Suppressor macrophage treated with lipopolysaccharide for 1 hour (primary cell): ENCODE results near the gene RND1.

ENCODE experiments used
- DNase-seq, 3 donors: peaks; one replicate each; pipeline ENCODE4 v3.0.0-alpha.2; 2020 to 2022

The RND1 gene

GRCh38 chr12:48826209-48826855, 39.3 kb downstream of the RND1 start:
- no peak for DNase-seq

DNA sequence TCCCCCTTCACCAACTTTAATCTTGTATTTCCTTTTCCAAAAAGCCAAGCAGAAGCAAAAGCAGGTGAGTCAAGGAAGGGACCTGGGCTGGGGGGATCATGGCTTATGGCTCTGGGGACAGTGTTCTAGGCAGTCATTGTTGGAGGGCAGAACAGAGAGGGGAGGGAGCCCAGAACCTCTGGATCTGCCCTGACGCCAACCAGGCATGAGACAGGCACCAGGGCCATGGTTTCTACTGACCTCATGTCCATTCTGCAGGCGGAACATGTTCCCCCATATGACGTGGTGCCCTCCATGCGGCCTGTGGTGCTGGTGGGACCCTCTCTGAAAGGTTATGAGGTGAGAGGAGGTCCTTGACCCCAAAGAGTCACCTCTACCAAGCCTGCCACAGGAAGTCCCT, 40.8 kb downstream of the RND1 start:
- DNase-seq = no peak

- no peak for DNase-seq
Measured at GRCh38 chr12:48824112-48824511, 41.6 kb downstream of the RND1 start.

DNA sequence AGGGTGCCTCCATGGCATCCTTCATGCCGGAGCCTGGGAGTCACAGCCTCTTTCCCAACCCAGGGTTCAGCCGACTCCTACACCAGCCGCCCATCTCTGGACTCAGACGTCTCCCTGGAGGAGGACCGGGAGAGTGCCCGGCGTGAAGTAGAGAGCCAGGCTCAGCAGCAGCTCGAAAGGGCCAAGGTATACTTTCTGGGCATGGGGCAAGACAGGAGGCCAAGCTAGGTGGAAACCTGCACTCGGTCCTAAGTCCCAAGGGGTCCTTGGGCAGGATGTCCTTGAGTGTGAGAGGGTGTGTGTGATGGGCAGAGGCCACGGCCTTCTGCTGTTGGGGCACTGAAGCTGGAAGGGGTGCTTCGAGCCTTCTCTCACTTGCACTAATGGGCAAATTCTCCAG, 42.4 kb downstream of the RND1 start:
- DNase-seq = no peak

DNA sequence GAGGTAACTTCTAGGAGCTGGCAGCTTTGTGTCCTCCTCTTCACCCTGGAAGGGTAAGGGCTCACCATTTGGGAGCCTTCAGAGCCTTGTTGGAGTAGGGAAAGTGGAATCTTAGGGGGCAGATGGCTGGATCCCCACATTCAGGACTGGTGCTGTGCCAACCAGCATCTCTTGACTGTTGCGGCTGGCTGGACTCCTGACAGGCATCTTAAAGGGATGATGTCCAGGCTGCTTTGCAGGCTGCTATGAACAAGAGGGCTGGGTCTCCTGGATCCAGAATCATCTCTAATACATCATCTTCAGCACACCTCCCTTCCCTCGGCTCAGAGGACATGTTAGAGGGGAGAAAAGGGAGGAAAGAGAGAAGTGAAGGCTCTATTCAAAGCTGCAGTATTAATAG, 43.0 kb downstream of the RND1 start:
- no peak for DNase-seq

- no peak for DNase-seq
Measured at GRCh38 chr12:48822139-48822538, 43.5 kb downstream of the RND1 start.

- DNase-seq = no peak
Measured at GRCh38 chr12:48819986-48820725, 45.5 kb downstream of the RND1 start.

GRCh38 chr12:48818831-48819590, 46.7 kb downstream of the RND1 start:
- DNase-seq = no peak

DNA sequence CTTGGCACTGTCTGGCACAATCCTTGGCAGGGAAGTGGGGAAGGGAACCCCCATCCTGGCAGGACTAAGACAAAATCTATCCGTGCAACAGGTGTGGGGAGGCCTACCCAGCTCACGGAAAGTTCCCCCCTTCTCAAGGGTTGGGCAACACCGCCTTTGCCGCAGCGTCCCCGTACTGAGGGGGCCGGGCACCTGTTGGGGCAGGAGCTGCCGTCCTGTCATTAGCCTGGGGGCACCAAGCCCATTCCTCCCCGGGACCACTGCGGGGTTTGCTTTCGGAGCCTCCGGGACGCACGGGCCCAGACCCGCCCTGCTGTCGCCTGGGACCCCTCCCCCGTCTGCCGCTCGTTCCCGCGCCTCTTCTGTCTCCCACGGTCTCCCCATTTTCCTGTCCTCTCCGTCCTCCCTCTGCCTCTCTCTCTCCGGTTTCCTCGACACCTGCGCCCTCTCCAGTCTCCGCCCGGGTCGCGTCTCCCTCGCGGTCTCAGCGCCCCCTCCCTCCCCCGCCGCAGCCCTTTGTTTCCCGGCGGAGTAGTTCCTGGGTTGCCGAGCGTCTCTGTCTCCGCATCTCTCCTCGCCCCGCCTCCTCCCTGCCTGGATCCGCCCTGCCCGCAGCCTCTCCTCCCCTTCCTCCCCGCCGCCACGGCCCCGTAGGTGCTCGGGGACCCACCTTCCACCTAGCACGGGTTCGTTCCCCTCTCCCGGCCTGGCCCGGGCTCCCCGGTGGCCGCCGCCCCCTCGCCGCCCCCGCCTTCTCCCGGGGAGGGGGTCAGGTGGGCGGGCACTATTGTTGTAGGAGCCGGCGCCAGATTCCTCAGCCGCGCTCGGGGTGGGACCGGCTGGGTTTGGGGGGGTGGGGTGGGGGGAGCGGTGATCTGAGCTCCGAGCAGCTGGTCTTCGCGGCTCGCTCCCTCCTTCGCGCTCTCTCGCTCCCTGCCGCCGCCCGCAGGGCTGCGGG, 47.5 kb downstream of the RND1 start, which contains the start of gene CACNB3:
CACNB3 (plus strand) TSS at position 624 of the 958 bp plus-strand sequence. CDS start 434 bp downstream, outside the sequence.
- DNase-seq = peak; percentile 34 to 69 (median 48)

DNA sequence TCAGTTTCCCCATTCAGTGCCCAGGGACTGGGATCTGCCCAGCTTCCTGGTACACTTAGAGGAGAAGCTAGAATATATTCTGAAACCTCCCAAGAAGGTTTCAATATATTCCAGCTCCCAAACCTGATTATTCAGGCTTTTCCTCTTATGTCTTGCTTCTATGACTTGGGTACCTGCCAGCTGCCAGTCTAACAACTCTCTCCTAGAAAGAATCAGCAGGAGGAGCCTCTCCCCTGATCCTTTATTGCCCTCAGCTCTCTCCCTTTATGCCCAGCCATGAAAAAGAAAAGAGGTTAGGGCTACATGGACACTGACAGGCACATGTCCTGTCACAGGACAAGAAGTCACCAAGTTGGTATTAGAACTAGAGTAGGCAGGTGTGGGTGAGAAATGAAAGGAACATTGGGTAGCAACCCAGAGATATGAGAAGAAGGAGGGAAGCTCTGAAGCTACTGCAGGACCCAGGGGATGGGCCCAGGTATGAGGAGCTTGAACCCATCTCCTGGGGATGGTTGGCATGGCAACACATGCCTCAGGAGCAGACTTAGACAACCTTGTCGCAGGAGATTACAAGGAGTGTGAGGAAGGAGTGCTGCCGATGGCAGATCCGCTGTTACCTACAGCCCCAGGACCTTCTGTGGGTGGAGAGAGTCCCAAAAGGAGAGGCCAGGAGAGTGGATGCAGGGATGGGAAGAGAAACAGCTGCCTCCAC, 49.4 kb downstream of the RND1 start:
- no peak for DNase-seq

DNA sequence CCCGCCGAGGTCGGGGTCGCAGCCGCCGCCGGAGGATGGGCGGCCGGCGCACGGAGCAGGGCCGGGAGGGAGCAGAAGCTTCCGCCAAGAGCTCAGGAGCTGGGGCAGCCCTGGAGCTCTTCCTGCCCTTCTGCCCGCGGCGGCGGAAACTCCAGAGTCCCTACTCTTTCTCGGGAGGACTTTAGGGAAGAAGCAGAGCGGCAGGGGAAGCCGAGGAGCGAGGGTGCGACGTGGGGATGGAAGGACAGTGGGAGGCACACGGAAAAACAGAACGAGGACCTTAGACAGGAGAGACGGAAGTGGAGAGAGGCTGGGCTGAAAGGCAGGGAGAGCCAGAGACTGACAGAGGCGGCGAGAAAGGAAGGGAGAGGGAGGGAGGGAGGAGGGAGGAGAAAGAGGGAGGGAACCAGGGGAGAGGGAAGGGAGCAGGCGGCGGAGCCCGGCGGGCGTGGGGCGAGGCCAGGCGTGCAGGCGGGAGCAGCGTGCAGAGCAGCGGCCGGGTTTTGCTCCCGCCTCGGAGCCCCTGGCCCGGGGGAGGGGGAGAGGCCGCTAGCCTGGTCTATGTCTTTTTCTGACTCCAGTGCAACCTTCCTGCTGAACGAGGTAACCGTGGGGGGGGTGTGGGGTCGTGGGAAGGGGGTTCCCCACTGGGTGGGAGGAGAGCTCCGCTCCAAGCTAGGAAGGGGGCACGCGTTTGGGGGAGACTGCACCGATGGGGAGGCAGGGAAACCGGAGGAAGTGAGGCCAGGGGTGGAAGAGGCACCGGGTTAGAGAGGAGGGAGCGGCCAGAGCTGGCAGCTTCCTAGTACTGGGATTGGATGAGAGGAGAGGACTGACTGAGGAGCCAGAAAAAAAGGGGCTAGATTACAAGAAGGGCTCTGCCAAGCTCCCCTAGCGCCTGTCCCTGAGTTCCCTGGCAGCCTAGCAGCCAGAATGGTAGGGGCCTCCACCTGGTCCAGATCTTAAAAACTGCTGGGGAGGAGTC, 50.3 kb downstream of the RND1 start:
- DNase-seq = peak; percentile 62 to 74 (median 68)

- peak; percentile 83 to 94 (median 90) for DNase-seq
Measured at GRCh38 chr12:48814262-48815125, 51.2 kb downstream of the RND1 start.

DNA sequence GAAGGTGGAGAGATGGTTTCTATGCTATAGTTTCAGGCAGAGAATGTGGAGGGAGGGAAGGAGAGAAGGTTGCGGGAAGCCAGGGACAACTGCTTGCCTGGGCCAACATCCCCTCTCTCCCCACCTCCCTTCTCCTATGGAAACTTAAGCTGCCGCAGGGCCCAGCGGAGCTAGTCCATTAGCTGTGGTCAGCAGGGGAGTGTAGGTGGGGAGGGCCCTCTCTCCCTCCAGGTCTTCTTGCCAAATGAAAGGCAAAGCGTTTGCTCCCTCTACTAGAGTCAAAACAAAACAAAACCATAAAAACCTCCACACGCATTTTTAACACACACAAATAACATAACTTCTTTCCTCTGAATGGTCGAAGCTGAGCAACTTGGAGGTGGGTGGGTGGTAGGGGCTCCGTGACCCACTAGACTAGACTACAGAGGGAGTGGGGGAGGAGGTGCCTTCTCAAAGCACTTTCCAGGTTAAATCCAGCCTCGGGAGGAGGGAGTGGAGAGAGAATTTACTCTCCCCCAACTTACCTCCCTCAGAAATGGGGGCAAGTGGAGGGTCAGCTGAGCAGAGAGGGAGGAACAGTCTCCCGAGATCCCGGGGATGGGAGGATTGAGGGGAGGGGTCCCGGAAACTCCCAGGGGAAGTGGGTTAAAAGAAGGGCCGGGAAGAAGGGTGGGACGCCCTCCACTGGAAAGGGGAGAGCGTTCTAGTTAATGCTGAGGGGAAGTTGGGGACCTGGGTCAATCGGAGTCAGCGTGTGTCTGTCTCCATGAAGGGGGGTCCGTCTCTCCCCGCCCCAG, 52.0 kb downstream of the RND1 start:
- no peak for DNase-seq

GRCh38 chr12:48812389-48812788, 53.3 kb downstream of the RND1 start:
- no peak for DNase-seq

- no peak for DNase-seq
Measured at GRCh38 chr12:48811437-48812090, 54.1 kb downstream of the RND1 start.

DNA sequence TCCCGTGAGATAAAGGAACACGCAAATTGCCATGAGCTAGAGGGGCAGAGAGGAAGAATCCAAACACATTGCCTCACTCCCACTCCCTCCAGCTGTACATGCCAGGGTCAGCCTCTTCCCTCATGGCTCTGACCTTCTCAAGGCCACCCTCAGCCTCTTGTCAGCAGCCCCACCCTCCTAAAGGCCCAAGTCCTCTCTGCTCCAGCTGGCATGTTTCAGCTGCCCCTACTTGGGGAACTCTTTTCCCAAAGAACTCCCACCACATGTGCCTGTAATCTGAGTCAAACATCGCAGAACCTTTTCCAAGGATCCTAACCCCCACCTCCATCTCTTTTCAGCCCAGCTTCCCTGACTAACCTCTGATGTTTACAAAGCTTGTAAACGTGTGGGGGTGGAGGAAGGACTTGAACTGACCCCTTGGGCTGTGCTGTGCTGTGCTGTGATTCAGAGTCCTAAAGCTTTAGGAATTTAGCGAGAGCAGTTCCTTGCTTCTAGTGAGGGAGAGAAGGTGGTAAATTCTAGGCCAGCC, 54.7 kb downstream of the RND1 start:
- no peak for DNase-seq

- no peak for DNase-seq
Measured at GRCh38 chr12:48807981-48808380, 57.7 kb downstream of the RND1 start.
